MV-4-11 (cell line): ENCODE data around the gene C3orf22.

Experiments used
- DNase-seq: peaks from one replicate; lab custom pipeline; 2025; lab: John Stamatoyannopoulos, UW

The C3orf22 gene

DNA sequence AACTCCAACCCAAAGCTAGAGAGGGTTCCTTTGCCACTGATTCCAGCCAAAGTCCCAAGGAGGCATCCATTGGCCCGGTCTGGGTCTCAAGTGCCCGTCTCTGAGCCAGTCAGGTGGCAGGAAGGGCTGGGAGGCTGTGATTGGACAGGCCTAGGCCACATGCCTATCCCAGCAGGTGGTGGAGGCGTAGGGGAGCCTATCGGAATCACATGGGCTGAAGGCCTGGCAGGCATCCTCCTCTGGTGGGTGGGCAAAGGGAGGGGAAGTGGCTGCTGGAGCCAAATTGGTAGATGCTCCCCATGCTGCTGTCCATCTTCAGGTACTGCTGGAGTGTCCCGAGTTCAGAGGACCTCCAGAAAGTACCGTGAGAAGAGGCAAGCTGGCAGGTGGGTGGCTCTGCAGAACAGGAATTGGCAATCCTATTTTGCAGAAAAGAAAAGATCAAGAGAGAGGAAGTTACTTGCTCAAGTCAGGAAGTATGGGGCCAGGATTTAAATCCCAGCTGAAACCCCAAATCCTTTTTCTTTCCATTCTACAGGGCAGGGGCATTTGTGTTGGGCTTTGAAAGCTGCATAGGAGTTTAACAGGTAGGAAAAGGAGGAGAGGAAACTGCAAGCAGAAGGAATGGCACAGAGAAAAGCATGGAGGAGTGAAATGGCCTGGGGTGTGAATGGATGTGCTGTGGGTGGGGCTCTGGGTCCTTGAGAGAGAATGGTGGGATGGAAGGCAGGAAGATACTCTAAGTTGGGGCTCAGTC, 31.1 kb downstream of the C3orf22 start:
- DNase-seq: peak; percentile 61

DNA sequence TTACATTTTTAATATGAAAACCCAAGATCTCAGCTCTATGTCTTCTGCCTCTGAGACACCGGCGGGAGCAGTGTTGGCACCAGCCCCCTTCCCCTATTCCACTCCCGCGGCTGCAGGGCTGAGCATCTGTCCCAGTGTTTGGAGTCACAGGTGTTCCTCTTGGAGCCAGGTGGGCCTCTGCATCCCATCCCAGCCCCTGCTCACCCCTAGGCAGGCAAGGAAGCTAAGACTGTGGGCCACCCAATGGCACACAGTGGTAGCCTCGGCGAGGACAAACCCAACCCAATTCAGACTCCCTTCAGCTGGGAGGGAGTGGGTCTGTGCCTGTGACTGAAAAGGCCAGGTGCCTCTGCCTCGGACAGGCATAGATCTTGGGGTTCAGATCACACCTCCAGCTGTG, 31.7 kb downstream of the C3orf22 start:
- no peak for DNase-seq

DNA sequence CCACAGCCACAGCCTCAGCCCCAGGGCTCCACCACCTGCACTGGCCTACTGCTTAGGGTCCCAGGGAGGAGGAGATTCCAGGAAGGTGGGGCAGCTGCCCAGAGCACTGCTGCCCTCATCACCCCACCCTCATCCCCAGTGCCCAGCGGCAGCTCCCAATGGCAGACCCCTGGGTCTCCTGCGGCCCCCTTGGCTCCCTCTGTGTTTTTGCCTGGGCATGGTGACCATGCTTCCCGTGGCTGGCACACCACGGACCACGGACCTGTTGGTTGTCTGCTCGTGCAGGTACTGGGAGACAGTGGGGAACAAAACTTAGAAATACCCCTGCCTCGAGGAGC, 32.1 kb downstream of the C3orf22 start:
- no peak for DNase-seq

DNA sequence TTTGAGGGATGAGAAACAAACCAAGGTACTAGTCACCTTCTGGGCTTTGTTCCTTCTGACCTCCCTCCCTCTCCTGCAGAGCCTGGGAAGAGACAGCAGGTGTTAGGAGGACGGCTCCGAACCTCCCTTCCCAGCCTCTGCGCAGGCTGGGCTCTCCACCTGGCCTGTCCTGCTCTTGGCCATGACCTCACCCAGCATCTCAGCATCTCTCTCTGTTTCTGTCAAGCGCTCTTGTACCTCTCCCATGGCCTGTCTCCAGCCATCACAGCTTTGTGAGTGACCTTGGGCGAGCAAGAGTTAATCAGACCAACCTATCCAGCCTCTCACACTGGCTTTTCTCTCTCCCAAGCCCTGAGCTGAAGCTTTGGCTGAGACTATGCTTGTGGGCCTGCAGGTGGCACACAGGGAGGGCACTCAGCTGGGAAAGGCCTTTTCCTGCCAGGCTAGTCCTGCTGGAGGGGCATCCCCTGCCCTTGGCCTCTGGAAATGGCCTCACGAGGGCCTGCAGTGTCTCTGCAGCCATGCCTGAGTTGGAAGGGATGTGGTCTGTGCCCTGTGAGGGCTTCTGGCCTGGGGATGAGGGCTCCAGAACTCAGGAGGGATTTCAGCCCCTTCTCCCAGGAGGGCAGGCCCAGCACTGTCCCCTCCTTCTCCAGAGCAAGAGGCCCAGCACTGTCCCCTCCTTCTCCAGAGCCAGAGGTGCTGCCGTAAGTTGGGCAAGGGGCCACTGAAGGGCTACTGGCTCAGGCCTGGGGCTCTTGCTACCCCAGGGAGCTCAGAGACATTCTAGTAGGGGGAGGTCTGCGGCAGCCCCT, 32.7 kb downstream of the C3orf22 start:
- no peak for DNase-seq

DNA sequence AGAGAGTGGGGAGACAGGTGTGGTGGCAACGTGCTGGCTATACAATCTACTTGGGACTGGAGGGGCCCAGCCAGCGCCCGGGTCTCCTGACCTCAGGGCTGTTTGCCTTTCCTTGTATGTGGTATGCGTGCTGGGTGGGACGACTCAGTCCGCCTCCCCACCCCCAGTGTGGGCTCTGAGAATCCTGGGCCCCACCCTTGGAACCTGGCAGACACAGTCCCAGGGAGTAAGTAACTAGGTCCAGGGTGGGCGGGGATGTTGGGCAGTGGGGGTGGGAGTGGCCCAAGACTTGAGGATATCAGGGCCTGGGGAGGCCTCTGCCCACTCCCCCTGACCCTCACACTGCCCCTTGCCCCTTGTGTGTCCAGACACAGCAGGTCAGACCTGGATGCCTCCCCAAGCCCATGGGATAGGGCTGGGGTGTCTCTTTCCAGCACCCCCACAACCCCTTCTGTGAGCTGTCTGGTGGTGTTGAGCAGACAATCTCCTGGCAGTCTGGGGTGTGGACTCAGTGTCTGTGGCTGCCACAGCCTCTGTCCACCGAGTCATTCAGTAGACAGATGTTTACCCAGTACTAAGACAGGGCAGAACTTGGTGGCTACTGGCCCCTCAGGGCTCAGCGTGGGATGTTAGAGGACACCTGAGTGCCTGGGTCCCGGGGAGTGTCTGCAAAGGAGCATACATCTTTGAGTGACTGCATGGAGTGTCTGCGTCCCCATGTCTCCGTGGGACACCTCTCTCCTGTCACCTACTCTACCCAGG, 33.5 kb downstream of the C3orf22 start:
- DNase-seq: no peak

DNA sequence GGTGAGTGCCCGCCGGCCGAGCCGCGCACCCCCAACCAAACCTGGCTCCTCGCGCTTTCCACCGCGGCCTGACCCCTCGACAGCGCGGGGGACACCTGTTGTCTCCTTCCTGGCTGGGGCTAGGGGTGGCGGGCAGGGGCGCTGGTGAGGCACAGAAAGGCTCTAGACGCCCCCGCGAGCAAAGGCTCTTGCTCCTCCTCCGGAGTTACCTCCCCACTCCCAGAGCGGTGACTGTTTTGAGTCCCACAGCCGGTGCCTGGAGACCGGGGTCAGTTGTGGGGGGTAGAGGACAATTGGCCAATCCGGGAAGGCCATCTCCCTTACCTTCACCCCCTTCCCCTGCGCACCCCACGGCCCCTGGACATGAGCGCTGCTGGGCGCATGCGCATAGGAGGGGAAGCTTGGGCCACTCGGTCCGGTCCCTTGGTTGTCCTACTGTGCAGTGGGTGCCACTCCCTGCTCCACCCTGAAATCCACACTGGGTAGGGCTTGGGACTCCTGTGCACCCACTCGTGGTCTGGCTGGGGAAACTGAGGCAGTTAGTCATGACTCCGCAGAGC, 34.2 kb downstream of the C3orf22 start:
- no peak for DNase-seq

DNA sequence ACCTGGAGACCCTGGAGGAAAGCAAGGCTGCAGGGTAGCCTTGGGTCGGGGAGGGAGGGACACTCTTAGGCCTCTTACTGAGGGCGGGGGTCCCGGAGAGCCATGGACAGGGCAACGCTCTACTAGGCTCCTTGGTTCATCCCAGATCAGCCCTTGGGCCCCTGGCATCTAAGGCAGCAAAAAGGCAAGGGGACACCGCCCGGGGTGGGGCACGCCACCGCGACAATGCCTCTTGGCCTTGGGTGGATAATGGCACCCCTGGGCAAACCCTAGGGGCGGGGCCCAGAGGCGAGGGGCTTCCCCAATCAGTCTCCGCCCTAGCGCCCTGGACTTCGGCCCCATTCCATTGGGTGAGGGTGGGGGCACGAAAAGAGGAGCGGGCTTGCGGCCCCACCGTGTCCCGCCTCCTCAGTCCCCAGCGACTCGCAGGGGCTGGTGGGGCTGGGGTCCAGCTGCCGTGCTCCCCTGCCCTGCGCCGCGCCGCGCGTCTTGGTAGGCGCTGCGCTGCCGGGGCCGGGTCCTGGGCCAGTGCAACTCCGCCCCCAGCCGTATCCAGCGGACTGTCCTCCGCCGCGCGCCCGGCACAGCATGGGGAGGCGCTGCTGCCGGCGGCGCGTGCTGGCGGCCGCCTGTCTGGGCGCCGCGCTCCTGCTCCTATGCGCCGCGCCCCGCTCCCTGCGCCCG, 34.8 kb downstream of the C3orf22 start, which contains the start of gene CHST13:
CHST13 (plus strand) TSS at position 411 of the 684 bp plus-strand sequence; CDS start at position 589, 178 bp downstream.
- DNase-seq: no peak

DNA sequence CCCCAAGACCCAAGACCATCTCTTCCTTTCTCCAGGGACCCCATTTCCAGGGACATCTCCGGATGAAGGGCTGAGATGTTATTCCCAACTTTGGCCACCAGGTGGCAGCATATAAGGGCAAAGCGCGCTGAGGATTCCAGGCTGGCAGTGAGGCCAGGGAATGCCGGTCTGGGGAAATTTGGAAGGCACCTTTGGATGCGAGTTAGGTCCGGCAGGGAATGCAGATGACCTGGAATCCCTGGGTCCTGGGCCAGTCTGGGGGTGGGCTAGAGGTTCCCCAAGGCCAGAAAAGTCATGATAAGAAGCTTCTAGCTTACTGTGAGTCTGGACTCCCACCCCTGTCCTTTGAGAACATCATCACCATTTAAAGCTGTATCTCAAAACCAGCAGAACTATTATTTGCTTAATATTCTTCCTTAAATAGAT, 36.4 kb downstream of the C3orf22 start:
- no peak for DNase-seq

DNA sequence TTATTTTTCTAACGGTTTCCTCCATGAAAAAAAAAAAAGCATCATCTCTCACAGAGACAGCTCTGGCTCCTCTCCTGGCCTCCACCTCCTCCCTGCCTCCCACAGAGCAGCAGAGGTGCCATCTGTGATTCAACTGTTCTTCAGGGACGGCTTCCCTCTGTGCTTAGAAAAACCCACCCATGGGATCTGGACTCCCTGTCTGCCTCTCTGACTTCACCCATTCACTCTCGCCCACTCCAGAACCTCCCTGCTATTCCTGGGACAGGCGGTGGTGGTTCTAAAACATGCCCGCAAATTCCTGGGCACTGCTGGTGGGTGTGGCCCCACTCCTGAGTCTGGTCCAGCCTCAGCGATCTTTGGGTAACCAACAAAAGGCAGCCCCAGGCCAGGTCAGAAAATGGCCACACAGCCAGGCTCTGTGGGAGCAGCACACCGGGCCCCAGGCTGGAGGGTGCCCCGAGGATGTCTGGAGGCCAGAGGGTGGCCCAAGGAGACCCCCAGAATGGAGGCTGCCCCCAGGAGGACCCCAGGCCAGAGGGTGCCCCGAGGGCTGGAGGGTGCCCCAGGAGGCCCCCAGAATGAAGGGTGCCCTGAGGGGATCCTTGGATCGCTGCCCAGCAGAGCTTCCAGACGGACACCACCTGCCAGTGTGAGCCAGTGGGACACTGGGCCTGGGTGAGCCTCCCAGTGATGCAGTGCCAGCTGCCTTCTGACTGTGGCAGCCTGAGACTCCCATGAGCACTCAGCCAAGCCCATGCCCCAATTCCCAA, 37.4 kb downstream of the C3orf22 start:
- no peak for DNase-seq

DNA sequence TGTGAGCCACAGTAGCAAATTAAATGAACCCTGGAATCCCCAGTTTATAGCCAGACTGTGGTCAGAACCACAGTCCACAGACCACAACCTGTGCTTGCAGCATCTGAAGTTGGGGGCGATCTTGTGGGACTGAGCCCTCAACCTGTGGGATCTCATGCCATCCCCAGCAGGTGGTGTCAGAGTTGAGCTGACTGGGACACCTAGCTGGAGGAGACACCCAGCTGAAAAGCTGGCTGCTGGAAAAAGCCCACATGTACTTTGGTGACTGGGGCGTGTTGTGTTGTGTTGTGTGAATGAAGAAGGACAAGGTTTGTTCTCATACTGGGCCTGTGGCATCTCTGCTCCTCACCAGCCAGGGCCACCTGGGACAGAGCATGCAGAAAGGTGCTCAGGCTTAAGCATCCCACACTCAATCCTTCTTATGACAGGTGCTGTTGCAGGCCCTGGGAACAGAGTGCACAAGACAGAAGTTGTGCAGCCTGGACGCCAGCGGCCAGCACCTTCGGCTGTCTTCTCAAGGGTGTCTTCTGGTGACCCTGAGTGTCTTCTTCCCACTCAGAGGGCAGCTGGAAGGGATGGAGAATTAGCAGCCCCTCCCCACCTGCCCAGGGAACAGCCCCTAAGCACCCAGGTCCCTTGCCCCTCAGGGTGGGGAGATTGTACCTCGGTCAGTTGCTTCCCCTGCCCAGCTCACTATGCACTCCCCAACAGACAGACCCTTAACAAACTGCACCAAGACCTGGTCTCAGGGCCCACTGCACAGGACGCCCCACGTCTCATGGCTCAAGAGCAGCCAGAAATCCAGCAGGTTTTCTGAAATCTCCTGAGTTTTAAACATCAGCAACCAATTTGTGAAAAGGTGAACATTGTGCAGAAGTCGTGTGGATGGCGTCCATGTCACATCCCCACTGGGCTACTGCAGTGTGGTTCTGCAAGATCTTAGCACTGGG, 39.0 kb downstream of the C3orf22 start:
- DNase-seq: no peak

DNA sequence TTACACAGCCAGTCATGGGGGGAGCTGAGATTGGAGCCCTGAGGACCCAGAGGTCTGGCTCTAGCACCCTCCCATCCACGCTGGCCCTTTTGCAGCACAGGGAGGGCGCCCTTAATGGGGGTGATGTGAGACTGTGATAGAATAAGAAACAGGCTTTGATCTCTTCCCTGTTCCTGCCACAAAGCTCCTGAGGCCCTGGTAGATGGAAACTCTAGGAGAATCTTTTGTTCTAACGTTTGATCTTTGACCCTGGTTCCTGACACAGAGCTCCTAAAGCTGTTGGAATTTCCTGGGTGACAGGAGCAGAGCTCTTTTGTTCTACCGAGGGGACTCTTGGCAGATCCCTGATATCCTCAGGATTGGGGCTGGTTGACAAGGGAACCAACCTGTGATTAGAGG, 40.0 kb downstream of the C3orf22 start:
- no peak for DNase-seq

DNA sequence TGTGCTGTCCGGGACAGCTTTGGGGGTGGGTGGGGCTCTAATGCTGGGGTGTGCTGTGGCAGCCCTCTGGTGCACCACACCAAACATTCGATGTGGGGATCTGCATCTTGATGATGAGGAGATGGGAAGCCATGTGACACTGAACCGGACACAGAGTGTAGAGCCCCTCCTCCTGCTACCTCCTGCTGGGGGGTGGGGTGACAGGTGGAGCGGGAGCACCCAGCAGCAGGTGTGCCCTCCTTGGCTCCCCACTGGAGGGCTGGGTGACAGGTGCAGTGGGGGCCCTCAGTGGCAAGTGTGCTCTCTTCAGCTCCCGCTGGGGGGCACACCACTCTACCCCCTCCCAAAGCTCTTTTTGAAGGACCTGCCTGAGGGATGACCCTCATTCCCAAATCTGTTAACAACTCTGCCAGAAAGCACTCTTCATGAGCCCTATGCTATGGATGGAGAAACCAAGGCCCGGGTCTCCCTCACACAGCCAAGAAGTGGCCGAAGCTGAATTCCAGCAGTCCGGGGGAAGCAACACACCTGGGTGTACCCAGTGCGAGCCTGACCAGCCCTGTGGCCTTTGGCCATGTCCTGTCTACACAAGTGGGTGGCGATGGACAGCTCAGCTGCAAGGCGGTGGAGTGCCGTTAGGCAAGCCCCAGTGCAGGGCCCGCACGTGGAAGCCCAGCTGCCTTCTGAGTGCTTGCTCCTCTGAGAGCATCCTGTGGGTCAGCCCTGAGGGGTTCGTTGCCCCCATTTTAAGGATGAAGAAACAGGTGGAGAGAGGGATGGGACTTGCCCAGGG, 40.5 kb downstream of the C3orf22 start:
- no peak for DNase-seq

DNA sequence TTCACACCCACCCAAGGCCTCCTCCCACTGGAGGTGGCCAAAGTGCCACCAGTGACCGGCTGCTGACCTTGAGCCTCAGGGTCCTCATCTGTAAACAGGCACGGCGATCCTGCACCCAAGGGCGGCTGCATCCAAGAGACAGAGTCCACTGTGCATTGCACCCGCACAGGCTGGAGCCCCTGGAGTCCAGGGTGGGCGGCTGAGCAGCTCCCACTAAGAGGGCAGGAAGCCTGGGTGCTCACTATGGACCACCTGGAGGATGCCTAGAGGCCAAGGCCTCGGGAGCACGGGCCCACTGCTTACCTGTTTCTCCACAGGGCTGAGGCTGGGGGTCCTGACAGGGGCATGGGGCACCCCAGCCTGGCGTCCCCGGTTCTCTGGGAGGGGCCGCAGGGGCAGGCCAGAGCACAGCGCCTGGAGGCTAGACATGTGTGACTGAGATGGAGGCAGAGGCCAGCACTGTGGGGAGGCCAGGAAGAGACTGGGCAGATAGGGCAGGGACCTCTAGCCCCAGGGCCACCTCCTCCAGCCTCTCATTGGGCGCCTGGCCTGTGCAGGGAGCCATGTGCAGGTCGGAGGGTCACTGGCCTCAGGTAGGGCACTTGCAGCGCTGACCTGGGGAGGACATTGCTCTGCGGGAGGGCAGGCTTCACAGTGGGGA, 41.3 kb downstream of the C3orf22 start, which contains the start of gene UROC1:
UROC1 (minus strand) TSS at position 483 of the 661 bp plus-strand sequence; CDS start at position 429, 54 bp downstream.
- DNase-seq: no peak

DNA sequence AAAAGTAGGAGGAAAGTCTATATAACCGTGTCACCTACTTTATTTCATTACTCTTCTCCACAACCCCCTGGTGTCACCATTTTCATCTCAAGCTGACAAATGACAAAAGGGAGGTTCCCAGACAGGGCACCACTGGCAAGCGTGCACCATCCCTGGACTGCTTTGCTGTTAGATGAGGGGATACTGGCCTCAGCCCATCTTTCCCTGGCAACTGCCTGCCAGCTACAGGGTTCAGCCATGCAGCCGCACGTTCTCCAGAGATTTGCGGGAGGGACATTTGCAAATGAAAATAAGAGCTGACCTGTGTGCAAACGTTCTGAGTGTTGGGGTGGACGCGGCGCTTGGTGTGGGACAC, 41.8 kb downstream of the C3orf22 start:
- no peak for DNase-seq

DNA sequence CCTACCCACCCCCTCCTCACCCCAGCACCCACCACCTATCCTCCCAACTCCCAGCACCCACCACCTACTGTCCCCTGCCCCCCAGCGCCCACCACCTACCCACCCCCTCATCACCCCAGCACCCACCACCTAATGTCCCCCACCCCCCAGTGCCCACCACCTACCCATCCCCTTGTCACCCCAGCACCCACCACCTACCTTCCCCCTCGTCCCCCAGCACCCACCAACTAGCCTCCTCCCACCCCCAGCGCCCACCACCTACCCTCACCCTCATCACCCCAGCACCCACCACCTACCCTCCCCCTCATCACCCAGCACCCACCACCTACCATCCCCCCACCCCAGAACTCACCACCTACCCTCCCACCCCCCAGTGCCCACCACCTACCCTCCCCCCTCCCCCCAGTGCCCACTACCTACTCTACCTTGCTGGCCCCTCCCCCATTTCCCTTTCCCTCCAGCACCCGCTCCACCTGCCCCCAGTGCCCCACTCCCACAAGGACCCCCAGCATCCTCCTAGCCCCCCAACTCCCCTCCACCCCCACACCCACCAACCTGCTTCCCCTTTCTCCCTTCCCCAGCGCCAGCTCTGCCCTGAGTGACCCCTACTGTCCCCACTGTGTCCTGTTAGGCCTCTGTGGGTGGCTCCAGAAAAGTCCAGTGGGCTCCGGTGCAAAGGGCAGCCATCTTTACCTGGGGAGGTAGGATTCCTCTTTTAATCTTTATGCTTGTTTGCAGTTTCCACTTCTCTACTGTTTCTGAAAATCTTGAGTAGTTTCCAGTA, 42.4 kb downstream of the C3orf22 start:
- no peak for DNase-seq

DNA sequence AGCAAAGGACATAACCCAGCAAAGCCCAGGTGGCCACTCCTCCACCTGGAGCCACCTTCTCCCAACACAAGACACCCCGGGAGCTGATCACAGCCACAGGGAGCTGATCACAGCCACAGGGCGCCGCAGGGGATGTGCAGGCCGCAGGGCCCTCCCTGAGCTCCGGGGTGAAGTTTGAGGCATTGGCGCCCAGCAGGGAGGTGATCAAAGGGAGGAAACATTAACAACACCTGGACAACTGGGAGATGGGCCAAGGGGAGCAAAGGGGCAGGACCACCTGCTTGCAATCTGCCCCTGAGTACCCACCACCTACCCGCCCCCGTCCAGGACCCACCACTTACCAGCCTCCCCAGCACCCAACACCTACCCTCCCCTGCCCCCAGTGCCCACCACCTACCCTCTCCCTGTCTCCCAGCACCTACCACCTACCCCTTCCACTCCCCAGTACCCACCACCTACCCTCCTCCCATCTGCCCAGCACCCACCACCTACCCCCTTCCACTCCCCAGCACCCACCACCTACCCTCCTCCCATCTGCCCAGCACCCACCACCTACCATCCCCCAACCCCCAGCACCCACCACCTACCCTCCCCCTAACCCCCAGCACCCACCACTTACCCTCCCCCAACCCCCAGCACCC, 43.5 kb downstream of the C3orf22 start:
- no peak for DNase-seq

DNA sequence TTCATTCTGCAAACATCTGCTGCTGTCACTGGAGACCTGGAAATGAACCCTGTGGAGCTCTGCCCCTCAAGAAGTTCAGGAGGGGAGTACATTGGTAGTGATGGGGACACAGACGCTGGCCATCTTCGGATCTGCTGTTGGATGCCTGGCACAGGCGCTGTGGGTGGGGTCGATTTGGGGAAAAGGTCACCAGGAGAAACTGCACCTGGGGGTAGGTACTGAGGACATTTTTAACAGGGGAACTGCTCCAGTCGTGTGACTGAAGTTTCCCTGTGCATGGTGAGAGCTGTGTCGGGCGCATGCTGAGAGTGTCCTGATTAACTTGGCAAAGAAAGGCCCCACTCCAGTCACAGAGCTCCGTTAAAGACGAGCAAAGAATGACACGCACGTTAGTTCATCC, 44.6 kb downstream of the C3orf22 start:
- DNase-seq: no peak
